DMS153 treated with DMSO at 0.1 percent for 48 hours (cell line): ENCODE data around the gene TPI1.
"Not testable (repeated sequence)": the region's sequence is repeated elsewhere in the genome, so short reads cannot be mapped to it uniquely, and the experiment has no call there.

ENCODE experiments used
- DNase-seq: peaks from one replicate; lab custom pipeline; 2025; ENCODE audit not compliant: unreplicated experiment; lab: John Stamatoyannopoulos, UW

TPI1 gene

DNA sequence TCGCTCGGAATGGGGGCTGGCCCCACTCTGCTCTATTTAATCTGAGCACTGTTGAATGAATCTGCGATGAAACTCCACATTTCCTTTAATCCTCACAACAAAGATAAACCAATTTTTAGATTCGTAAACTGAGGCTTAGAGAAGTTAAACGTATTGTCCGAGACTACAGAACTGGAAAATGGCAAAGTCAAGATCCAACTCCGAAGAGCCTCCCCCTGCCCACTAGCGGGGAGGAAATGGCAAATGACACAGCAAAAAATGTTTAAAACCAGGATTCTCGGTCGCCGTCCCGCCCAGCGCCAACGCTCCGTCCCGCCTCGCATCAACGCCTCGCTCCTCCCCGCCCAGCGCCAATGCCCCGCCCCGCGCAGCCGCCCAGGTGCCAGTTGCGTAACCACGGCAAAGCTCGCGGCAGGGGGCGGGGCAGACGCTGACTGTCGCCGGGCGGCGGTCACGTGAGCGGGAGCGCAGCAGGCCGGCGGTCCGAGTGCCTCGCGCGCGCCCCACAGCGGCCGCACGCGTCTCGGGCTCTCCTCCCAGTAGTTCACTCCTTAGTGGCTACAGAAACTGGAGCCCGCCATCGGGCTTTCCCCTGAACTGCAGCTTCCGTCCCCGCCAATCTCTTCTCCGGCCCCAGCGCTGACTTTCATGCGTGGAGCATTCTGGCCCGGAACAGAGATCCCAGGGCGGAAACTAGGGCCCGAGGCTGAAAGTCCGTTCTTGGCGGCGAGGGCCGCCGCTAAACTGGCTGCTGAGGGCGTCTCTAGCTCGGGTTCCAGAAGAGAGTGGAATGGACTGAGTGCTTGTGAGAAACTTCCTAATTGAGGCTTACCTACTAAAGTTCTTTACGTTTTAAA is 23.7 kb downstream of the TPI1 start:
- DNase-seq: peak; percentile 93

GRCh38 chr12:6891646-6892001 is 24.3 kb downstream of the TPI1 start:
- DNase-seq: no peak

- not testable (repeated sequence) for DNase-seq
Measured at GRCh38 chr12:6892683-6893082, 25.4 kb downstream of the TPI1 start.

- DNase-seq: no peak
Measured at GRCh38 chr12:6894321-6894720, 27.0 kb downstream of the TPI1 start.

DNA sequence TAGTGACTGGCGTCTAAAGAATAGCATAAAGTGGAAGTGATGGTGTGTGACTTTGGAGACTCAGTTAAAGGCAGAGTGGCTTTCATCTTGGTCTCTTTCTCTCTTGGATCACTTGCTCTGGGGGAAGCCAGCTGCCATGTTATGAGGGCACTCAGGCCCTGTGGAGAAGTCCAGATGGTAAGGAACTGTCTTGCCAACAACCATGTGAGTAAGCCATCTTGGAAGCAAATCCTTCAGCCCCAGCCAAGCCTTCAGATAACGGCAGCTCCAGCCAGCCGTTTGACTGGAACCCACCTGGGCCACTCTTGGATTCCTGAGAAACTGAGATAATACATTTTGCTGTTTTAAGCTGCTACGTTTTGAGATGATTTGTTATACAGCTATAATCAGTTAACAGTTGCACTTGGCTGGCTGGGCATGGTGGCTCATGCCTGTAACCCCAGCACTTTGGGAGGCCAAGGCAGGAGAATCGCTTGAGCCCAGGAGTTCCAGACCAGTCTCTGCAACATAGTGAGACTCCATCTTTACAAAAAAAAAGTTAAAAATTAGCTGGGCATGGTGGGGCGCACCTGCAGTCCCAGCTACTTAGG is 29.6 kb downstream of the TPI1 start:
- DNase-seq: no peak

GRCh38 chr12:6899427-6899826 is 32.1 kb downstream of the TPI1 start:
- no peak for DNase-seq

- peak; percentile 41 for DNase-seq
Measured at GRCh38 chr12:6899837-6900519, 32.6 kb downstream of the TPI1 start.

- DNase-seq: no peak
Measured at GRCh38 chr12:6902448-6902847, 35.1 kb downstream of the TPI1 start.

- no peak for DNase-seq
Measured at GRCh38 chr12:6903722-6904121, 36.4 kb downstream of the TPI1 start.

GRCh38 chr12:6904280-6905276 is 37.2 kb downstream of the TPI1 start, which contains the start of gene LRRC23:
LRRC23 (plus strand) TSS chr12:6904822; CDS start chr12:6905634, 812 bp downstream.
- peak; percentile 97 for DNase-seq

- DNase-seq: no peak
Measured at GRCh38 chr12:6905414-6906040, 38.2 kb downstream of the TPI1 start.

DNA sequence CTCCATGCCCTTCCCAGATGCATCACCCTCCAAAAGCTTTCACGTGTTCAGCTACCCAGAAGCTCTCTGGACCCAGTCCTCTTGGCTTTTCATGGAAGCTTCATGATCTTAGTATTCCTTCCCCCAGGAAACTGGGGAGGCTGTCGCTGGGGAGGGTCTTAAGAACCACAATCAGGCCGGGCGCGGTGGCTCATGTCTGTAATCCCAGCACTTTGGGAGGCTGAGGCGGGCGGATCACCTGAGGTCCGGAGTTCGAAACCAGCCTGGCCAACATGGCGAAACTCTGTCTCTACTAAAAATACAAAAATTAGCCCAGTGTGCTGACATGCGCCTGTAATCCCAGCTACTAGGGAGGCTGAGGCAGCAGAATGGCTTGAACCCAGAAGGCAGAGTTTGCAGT is 40.8 kb downstream of the TPI1 start:
- DNase-seq: not testable (repeated sequence)

- DNase-seq: no peak
Measured at GRCh38 chr12:6909421-6910145, 42.3 kb downstream of the TPI1 start.

DNA sequence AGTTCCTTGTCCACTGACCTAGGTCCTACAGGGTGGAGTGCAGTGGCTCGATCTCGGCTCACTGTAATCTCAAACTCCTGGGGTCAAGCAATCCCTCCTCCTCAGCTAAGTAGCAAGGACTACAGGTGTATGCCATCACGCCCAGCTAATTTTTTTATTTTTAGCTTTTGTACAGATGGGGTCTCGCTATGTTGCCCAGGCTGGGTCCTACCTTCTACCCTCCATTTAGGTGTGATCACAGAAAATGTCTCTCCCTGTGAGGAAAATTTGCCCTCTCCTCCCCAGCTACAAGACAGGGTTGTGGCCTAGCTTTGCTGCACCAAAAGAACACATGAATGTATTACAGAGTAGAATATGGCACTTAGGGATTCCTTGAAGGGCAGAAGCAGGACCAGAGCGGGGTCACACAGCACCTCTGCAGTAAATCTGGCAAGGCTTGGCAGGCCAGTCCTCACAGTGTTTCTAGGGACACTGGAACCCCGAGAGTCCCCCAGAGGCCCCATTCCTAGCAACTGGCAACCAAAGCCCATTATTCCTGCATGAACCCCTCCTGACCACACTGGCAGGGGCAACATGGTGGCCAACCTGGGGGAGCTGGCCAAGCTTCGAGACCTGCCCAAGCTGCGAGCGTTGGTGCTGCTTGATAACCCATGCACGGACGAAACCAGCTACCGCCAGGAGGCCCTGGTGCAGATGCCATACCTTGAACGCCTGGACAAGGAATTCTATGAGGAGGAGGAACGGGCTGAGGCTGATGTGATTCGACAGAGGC is 45.0 kb downstream of the TPI1 start:
- DNase-seq: no peak

DNA sequence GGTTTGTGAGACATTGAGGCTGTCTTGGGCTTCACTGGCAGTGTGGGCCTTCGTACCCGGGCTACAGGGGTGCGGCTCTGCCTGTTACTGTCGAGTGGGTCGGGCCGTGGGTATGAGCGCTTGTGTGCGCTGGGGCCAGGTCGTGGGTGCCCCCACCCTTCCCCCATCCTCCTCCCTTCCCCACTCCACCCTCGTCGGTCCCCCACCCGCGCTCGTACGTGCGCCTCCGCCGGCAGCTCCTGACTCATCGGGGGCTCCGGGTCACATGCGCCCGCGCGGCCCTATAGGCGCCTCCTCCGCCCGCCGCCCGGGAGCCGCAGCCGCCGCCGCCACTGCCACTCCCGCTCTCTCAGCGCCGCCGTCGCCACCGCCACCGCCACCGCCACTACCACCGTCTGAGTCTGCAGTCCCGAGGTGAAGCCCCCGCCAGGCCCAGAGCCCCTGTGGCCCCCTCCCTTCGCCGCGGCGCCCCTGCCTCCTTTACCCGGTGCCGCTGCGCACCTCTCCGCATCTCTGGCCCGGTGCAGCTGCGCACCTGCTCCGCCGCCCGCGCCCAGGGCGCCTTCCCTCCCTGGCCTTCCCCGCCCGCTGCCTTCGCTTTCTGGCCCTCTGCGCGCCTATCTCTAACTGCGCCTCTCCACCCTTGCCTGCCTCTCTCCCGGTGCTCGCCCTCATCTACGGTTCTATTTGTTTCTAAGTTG is 47.1 kb downstream of the TPI1 start, which contains the start of gene ENO2:
Gene ENO2 (plus strand): TSS at position 335 of the 701 bp plus-strand sequence. CDS start 1,253 bp downstream, outside the sequence.
- DNase-seq: peak; percentile 38

DNA sequence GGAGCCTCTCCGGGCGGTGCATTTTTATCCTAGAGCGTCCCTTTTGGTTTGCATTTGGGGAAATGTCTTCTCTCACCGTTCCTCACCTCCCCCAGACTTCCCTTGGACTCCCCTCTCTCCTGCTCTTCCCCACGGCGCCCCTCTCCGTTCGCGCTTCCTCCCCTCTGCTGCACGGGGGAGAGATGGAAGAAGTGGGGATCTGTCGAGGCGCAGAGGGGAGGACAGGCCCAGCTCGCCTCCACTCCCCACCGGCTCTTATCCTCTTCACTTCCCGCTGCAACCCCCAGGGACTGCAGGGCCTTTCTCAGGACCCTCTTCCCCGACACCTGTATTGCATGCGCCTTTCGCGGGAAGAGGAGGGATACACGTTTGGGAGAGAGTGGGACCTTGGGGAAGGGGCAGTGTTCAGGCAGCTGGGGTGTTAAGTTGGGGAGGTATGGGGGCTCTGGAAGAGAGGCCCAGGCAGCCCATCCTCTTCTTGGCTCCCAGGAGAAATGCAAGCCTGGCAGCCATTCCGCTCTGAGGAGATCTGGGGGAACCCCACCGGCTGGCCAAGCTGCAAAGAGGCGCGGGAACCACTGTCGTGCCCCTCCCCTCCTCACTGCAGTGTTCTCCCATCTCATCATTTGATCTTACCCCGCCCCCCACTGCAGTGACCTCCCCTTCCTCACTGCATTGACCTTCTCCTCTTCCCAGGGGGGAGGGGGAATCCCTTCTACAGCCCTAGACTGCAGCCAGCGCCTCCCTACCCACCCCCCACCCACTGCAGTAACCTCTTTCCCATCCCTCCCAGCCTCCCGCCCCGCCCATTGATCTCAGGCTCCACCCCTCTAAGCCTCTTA is 47.8 kb downstream of the TPI1 start:
- no peak for DNase-seq

GRCh38 chr12:6915789-6916285 is 48.5 kb downstream of the TPI1 start:
- no peak for DNase-seq
